H1 (cell line): ENCODE results near the gene DHX58.

Source experiments
- CBX5 ChIP-seq: fragments of 300-800, 300-1000 bp; sonication (generic); IDR thresholded peaks from 2 replicates; pipeline ENCODE4 v1.7.1; 2016; ENCODE audit warnings: antibody characterized with exemption, low read length, low read depth
- EZH2 ChIP-seq: fragments of 200-600 bp; sonication (generic); IDR thresholded peaks from 2 replicates; pipeline ENCODE4 v1.7.1; 2012; ENCODE audit warnings: low read depth, mild to moderate bottlenecking, moderate library complexity, low read length, inconsistent platforms; ENCODE audit not compliant: severe bottlenecking
- TF ChIP-seq, protein P1 (sequence below), 3 experiments: IDR thresholded peaks; 1 replicate in 2 of 3; 2 replicates in 1 of 3; pipeline versions ENCODE4 v1.5.1 to v1.6.1; 2011; ENCODE audit warnings: low read length in 3 of 3, mild to moderate bottlenecking in 3 of 3, inconsistent platforms in 2 of 3, low read depth in 1 of 3, moderate library complexity in 1 of 3; ENCODE audit not compliant: insufficient read depth in 1 of 3; ENCODE audit errors: control extremely low read depth in 1 of 3

DNA sequence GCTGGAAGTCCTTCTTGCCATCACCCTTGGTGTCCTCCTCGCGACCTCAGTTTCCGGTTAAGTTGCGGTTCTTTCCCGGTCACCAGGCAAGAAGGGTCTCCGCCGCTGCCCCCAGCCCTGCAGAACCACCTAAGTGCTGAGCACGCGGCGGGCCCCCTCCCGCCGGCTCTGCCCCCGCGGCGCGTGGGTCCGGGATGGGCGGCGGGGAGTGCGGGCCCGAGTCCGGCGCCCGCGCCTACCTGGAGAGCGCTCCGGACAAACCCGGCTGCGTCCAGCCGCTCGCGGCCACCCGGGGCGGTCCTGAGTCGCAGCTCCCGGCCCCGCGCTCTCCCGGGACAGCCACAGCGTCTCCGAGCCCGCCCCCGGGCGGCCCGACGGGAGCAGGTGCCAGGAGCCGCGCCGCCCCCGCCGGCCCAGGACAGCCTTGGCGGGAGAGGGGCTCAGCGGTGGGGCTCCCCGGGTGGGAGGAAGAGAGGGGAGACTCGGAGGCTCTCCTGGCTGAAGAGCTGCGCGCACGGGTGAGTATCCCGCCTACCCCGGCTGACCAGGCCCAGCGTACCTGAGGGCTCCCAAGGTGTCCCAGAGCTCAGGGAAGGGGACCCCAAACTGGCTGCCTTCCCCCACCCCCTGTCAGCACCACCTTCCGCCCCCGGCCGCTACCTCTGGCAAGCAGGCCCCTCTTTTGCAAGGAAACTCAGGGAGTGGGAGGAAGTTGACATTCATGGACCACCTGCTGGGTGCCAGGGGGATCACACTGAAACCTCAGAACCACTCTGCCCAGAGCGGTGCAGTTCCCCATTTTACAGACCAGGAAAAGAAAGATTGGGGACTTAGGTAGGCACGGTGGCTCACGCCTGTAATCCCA is 40.0 kb downstream of the DHX58 start:
- TF ChIP-seq, protein P1, sequence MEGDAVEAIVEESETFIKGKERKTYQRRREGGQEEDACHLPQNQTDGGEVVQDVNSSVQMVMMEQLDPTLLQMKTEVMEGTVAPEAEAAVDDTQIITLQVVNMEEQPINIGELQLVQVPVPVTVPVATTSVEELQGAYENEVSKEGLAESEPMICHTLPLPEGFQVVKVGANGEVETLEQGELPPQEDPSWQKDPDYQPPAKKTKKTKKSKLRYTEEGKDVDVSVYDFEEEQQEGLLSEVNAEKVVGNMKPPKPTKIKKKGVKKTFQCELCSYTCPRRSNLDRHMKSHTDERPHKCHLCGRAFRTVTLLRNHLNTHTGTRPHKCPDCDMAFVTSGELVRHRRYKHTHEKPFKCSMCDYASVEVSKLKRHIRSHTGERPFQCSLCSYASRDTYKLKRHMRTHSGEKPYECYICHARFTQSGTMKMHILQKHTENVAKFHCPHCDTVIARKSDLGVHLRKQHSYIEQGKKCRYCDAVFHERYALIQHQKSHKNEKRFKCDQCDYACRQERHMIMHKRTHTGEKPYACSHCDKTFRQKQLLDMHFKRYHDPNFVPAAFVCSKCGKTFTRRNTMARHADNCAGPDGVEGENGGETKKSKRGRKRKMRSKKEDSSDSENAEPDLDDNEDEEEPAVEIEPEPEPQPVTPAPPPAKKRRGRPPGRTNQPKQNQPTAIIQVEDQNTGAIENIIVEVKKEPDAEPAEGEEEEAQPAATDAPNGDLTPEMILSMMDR (IDR thresholded peaks at IDR 0.05; ENCODE audit: control extremely low read depth in 1 of 3, insufficient read depth in 1 of 3, low read depth in 1 of 3, low read length in 3 of 3), result no peak
- TF ChIP-seq CBX5, result no peak
- no peak for TF ChIP-seq EZH2
